Neural crest cell (in vitro differentiated cells): ENCODE data around the gene COL19A1. TPM values are rescaled to one million over a fixed set of nuclear protein-coding genes. Genes with fewer than 3 reads are reported as not detected.

Source experiments
- DNase-seq: peaks from one replicate; pipeline ENCODE4 v3.0.0; 2021; ENCODE audit warnings: low read depth, mixed read lengths, low spot score
- H3K27ac Mint-ChIP-seq: one replicate; pipeline ENCODE4 v1.8.0; 2021; ENCODE audit warnings: mild to moderate bottlenecking, mixed read lengths; ENCODE audit not compliant: unreplicated experiment
- H3K27me3 Mint-ChIP-seq: 2 replicates; pipeline ENCODE4 v1.8.0; 2021; ENCODE audit warnings: low read depth, mild to moderate bottlenecking, mixed read lengths
- H3K36me3 Mint-ChIP-seq: 2 replicates; pipeline ENCODE4 v1.8.0; 2021; ENCODE audit warnings: low read depth, mild to moderate bottlenecking, mixed read lengths
- H3K4me1 Mint-ChIP-seq: 2 replicates; pipeline ENCODE4 v1.8.0; 2021; ENCODE audit warnings: mixed read lengths
- H3K4me3 Mint-ChIP-seq: one replicate; pipeline ENCODE4 v1.8.0; 2021; ENCODE audit warnings: mild to moderate bottlenecking, mixed read lengths
- H3K9me3 Mint-ChIP-seq: 2 replicates; pipeline ENCODE4 v1.8.0; 2021; ENCODE audit warnings: mixed read lengths
- total RNA-seq: library from RNA; stranded (reverse); gene quantifications from 2 replicates; pipeline ENCODE4 v1.2.1, GENCODE V29; 2021
- TF ChIP-seq, protein P1 (sequence below): fragments of 200-600 bp; sonication (generic); conservative IDR thresholded peaks from 2 replicates; pipeline ENCODE4 v1.5.0; 2021; ENCODE audit warnings: antibody characterized with exemption, mild to moderate bottlenecking

COL19A1 gene
- total RNA-seq, 1 donor from 2014 or later, result 0.09 TPM

DNA sequence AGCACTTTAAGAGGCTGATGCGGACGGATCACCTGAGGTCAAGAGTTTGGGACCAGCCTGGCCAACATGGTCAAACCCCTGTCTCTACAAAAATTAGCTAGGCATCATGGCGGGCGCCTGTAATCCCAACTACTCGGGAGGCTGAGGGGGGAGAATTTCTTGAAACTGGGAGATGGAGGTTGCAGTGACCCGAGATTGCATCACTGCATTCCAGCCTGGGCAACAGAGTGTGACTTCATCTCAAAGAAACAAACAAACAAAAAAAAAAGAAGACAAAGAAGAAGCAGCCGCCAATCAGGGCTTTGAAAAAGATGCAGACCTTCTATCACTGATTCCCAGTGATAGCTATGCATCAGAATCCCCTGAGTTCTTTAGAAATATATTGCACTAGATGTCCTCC is 379.8 kb downstream of the COL19A1 start:
- Mint-ChIP-seq H3K27ac (peak overlapping the region; percentile 19), H3K4me3 (no peak overlapping the region), H3K36me3 (peaks cover 13% of the 10 kb centered on the region), H3K27me3 (no peaks in the 10 kb centered on the region), H3K9me3 (no peaks in the 10 kb centered on the region), H3K4me1 (peaks cover 11% of the 10 kb centered on the region)
- DNase-seq, result no peak
- TF ChIP-seq, protein P1, sequence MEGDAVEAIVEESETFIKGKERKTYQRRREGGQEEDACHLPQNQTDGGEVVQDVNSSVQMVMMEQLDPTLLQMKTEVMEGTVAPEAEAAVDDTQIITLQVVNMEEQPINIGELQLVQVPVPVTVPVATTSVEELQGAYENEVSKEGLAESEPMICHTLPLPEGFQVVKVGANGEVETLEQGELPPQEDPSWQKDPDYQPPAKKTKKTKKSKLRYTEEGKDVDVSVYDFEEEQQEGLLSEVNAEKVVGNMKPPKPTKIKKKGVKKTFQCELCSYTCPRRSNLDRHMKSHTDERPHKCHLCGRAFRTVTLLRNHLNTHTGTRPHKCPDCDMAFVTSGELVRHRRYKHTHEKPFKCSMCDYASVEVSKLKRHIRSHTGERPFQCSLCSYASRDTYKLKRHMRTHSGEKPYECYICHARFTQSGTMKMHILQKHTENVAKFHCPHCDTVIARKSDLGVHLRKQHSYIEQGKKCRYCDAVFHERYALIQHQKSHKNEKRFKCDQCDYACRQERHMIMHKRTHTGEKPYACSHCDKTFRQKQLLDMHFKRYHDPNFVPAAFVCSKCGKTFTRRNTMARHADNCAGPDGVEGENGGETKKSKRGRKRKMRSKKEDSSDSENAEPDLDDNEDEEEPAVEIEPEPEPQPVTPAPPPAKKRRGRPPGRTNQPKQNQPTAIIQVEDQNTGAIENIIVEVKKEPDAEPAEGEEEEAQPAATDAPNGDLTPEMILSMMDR, result no peak

DNA sequence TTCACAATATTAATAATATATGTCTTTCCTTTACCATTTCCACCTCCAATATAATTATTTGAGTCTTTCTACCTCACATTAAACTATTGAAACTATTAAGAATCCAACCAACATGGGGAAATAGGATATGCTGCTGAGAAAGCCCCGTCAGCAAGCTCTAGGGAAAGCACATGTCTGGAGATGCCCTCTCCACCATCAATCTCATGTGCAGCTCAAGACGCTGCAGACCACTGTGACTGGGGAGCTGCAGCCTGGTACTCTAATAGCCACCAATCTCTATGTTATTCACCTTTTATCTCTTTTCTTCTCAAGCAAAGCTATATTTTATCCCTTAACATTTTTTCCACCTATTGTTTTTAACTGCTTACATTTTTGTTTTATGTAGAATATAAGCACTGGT is 386.2 kb downstream of the COL19A1 start:
- H3K4me1 Mint-ChIP-seq, result no peaks in the 10 kb centered on the region

DNA sequence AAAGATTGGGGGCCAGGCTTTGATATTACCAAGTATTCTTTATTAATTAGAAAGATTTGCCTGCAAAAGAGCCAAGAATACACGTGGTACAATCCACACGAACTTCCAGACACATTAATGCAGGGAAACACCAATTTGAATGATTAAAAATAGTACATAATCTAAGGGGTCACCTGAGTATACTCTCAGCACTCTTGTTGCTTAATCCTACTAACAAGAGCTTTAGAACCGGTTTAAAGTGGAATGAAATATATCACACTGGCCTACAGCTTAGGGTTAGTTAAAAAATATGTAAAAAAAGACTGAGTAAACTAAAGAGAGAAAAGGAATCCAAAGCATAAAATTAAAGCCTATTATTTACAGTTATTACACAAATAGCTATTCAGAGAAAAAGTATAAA is 387.6 kb downstream of the COL19A1 start:
- H3K9me3 Mint-ChIP-seq, result no peaks in the 10 kb centered on the region
- TF ChIP-seq, protein P1, result no peak
- H3K27me3 Mint-ChIP-seq, result no peaks in the 10 kb centered on the region
- no peak overlapping the region for H3K4me3 Mint-ChIP-seq
- peaks cover 9% of the 10 kb centered on the region for H3K4me1 Mint-ChIP-seq
- DNase-seq, result no peak
- no peak overlapping the region for H3K27ac Mint-ChIP-seq
- peaks cover 9% of the 10 kb centered on the region for H3K36me3 Mint-ChIP-seq

More for the DNA sequence above, 386.2 kb downstream of the COL19A1 start:
- no peak for DNase-seq
- Mint-ChIP-seq H3K4me3 (no peak overlapping the region), H3K36me3 (peaks cover 15% of the 10 kb centered on the region), H3K9me3 (no peaks in the 10 kb centered on the region), H3K27ac (no peak overlapping the region), H3K27me3 (no peaks in the 10 kb centered on the region)
- TF ChIP-seq, protein P1, result no peak

DNA sequence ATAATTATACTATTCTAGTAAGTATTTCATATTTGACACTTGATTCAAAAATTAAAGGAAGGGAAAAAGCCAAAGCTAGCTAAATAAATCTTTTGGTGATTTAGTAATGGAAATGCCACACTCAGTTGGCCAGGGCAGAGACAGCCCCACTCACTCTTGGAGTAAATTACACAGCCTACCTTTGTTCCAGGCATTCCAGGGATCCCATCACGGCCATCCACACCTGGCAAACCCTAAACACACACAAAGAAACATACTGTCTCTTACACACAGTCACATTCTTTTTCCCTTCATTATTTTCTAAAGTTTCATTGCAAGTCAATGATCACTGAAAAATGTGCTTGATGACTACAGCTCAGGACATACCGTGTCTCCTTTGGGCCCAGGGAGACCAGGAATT is 388.4 kb downstream of the COL19A1 start:
- DNase-seq, result no peak
- Mint-ChIP-seq H3K27ac (no peak overlapping the region), H3K9me3 (no peaks in the 10 kb centered on the region), H3K27me3 (no peaks in the 10 kb centered on the region), H3K4me1 (peaks cover 15% of the 10 kb centered on the region), H3K36me3 (peaks cover 14% of the 10 kb centered on the region), H3K4me3 (no peak overlapping the region)
- TF ChIP-seq, protein P1, result no peak

DNA sequence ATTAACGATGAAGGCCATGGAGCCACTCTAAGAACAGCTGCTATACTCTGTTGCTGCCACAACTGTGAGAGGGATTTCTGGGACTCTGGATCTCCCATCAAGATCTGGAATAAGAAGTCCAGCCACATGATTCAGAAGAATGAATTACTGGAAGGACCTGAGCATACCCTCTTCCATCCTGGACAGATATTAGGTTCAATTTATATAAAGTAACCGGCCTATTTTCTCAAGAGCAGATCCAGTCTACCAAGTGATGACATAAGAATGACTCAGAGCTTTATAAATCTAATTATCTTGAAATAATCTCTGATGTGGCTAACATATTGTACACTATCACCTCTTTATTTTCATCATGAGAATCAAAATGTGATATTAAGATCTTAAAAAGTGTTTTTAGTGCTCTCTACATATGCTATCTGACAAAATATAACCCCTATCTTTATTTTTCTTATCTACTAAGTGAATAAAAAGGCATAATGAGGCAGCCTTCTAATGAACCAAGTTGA is 391.5 kb downstream of the COL19A1 start:
- TF ChIP-seq, protein P1, result no peak

DNA sequence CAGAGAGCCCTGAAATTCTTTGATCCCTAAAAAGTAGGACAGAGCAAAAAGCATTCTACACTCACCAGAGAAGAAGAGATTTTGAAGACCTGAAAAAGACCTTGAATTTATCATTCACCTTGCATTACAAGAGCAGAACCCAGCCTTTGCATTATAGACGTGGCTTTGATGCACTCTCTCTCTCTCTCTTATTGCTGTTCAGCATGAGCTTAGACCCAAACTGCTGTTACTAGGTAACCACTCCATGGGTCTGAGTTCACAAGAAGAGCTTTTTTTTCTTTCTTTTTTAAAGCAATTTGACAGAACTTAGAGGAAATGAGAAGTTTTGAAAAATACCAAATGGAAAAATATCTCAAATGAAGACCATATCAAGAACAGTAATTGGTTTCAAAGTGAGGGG is 392.1 kb downstream of the COL19A1 start:
- no peaks in the 10 kb centered on the region for H3K9me3 Mint-ChIP-seq
- peaks cover 15% of the 10 kb centered on the region for H3K4me1 Mint-ChIP-seq
- no peak for DNase-seq
- no peak overlapping the region for H3K27ac Mint-ChIP-seq
- no peaks in the 10 kb centered on the region for H3K27me3 Mint-ChIP-seq
- TF ChIP-seq, protein P1, result no peak
- peaks cover 12% of the 10 kb centered on the region for H3K36me3 Mint-ChIP-seq
- no peak overlapping the region for H3K4me3 Mint-ChIP-seq

More for the DNA sequence above, 391.5 kb downstream of the COL19A1 start:
- Mint-ChIP-seq H3K4me1 (peaks cover 15% of the 10 kb centered on the region), H3K4me3 (no peak overlapping the region), H3K9me3 (no peaks in the 10 kb centered on the region), H3K27me3 (no peaks in the 10 kb centered on the region), H3K36me3 (peaks cover 12% of the 10 kb centered on the region), H3K27ac (no peak overlapping the region)
- no peak for DNase-seq
